ENCODE data around the gene THOC2. TPM values are rescaled to one million over a fixed set of nuclear protein-coding genes. Genes with fewer than 3 reads are reported as not detected.
A peak's percentile ranks its signal among the peaks of the same experiment; 100 is the strongest.
"Not testable (repeated sequence)": the region's sequence is repeated elsewhere in the genome, so short reads cannot be mapped to it uniquely, and the experiment has no call there.

Gene THOC2
- polyA plus RNA-seq, 1 donor: 58.9 TPM

- no peak for DNase-seq (ENCODE audit: low read depth)
Observed at GRCh38 chrX:123665197-123665596, 67.7 kb downstream of the THOC2 start.

- not testable (repeated sequence) for DNase-seq (ENCODE audit: low read depth)
Observed at GRCh38 chrX:123664467-123665167, 68.2 kb downstream of the THOC2 start.

- not testable (repeated sequence) for DNase-seq (ENCODE audit: low read depth)
Observed at GRCh38 chrX:123663720-123664119, 69.1 kb downstream of the THOC2 start.

- DNase-seq (ENCODE audit: low read depth): not testable (repeated sequence)
Observed at GRCh38 chrX:123656507-123656906, 76.3 kb downstream of the THOC2 start.

- DNase-seq (ENCODE audit: low read depth): not testable (repeated sequence)
Observed at GRCh38 chrX:123648811-123649181, 84.1 kb downstream of the THOC2 start.

GRCh38 chrX:123648028-123648810 lies 84.6 kb downstream of the THOC2 start:
- no peak for DNase-seq (ENCODE audit: low read depth)

- DNase-seq (ENCODE audit: low read depth): no peak
Observed at GRCh38 chrX:123647244-123647643, 85.6 kb downstream of the THOC2 start.

- DNase-seq (ENCODE audit: low read depth): no peak
Observed at GRCh38 chrX:123629502-123629901, 103.3 kb downstream of the THOC2 start.

GRCh38 chrX:123626962-123627361 lies 105.9 kb downstream of the THOC2 start:
- no peak for DNase-seq (ENCODE audit: low read depth)

- DNase-seq (ENCODE audit: low read depth): no peak
Observed at GRCh38 chrX:123625952-123626351, 106.9 kb downstream of the THOC2 start.

GRCh38 chrX:123625477-123625876 lies 107.4 kb downstream of the THOC2 start:
- DNase-seq (ENCODE audit: low read depth): no peak

GRCh38 chrX:123617007-123617406 lies 115.8 kb downstream of the THOC2 start:
- DNase-seq (ENCODE audit: low read depth): no peak

- DNase-seq (ENCODE audit: low read depth): no peak
Observed at GRCh38 chrX:123610915-123611314, 121.9 kb downstream of the THOC2 start.

- no peak for DNase-seq (ENCODE audit: low read depth)
Observed at GRCh38 chrX:123607806-123608205, 125.0 kb downstream of the THOC2 start.

GRCh38 chrX:123607270-123607669 lies 125.6 kb downstream of the THOC2 start:
- no peak for DNase-seq (ENCODE audit: low read depth)

GRCh38 chrX:123603491-123603890 lies 129.4 kb downstream of the THOC2 start:
- DNase-seq (ENCODE audit: low read depth): no peak

- no peak for DNase-seq (ENCODE audit: low read depth)
Observed at GRCh38 chrX:123601437-123601836, 131.4 kb downstream of the THOC2 start.

GRCh38 chrX:123600181-123600580 lies 132.7 kb downstream of the THOC2 start:
- DNase-seq (ENCODE audit: low read depth): peak; percentile 43

GRCh38 chrX:123590842-123591486 lies 141.9 kb downstream of the THOC2 start:
- DNase-seq (ENCODE audit: low read depth): no peak

- DNase-seq (ENCODE audit: low read depth): no peak
Observed at GRCh38 chrX:123588723-123589122, 144.1 kb downstream of the THOC2 start.

- DNase-seq (ENCODE audit: low read depth): no peak
Observed at GRCh38 chrX:123581586-123581985, 151.3 kb downstream of the THOC2 start.

GRCh38 chrX:123580792-123581191 lies 152.1 kb downstream of the THOC2 start:
- DNase-seq (ENCODE audit: low read depth): no peak

GRCh38 chrX:123574027-123574426 lies 158.8 kb downstream of the THOC2 start:
- DNase-seq (ENCODE audit: low read depth): not testable (repeated sequence)
